Measurements from ENCODE around the gene NFU1.

DNA sequence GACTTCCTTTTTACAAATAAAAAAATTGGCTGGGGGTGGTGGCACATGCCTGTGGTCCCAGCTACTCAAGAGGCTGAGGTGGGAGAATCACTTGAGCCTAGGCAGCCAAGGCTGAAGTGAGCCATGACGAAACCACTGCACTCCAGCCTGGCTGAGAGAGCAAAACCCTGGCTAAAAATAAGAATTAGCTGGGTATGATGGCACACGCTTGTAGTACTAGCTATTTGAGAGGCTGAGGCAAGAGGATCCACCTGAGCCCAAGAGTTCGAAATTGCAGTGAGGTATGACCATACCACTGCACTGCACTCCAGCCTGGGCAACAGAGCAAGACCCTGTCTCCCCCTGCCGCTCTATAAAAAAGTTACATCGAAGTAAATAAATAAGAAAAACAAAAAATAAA, 83.9 kb downstream of the NFU1 start:
- TF ChIP-seq, protein P1, sequence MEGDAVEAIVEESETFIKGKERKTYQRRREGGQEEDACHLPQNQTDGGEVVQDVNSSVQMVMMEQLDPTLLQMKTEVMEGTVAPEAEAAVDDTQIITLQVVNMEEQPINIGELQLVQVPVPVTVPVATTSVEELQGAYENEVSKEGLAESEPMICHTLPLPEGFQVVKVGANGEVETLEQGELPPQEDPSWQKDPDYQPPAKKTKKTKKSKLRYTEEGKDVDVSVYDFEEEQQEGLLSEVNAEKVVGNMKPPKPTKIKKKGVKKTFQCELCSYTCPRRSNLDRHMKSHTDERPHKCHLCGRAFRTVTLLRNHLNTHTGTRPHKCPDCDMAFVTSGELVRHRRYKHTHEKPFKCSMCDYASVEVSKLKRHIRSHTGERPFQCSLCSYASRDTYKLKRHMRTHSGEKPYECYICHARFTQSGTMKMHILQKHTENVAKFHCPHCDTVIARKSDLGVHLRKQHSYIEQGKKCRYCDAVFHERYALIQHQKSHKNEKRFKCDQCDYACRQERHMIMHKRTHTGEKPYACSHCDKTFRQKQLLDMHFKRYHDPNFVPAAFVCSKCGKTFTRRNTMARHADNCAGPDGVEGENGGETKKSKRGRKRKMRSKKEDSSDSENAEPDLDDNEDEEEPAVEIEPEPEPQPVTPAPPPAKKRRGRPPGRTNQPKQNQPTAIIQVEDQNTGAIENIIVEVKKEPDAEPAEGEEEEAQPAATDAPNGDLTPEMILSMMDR (IDR thresholded peaks at IDR 0.05) = no peak
- TF ChIP-seq POLR2A (IDR thresholded peaks at IDR 0.05) = no peak
